ENCODE data around the gene RNF4.
A peak's percentile ranks its signal among the peaks of the same experiment; 100 is the strongest.

The RNF4 gene

GRCh38 chr4:2516635-2517034 is 47.7 kb downstream of the RNF4 start:
- no peak for DNase-seq (ENCODE audit: extremely low spot score)
- ChIA-PET CTCF (interaction anchor here (0.8 kb wide), 1 partner anchor 166 kb away, joined by 4 read pairs; no protein-coding TSS in a partner anchor), POLR2A (no interaction called here)
- TF ChIP-seq ARNT (IDR thresholded peaks at IDR 0.05), result no peak
- TF ChIP-seq PKNOX1 (IDR thresholded peaks at IDR 0.05), result no peak
- TF ChIP-seq CTBP1 (IDR thresholded peaks at IDR 0.05; ENCODE audit: borderline replicate concordance), result no peak
- no peak for TF ChIP-seq TARDBP (IDR thresholded peaks at IDR 0.05)
- TF ChIP-seq HDGF (IDR thresholded peaks at IDR 0.05; ENCODE audit: borderline replicate concordance), result no peak
- no peak for TF ChIP-seq FOXM1 (IDR thresholded peaks at IDR 0.05; ENCODE audit: borderline replicate concordance)
- TF ChIP-seq FOXA1 (IDR thresholded peaks at IDR 0.05), result no peak
- no peak for TF ChIP-seq LEF1 (IDR thresholded peaks at IDR 0.05; ENCODE audit: borderline replicate concordance)

- CTCF ChIA-PET, result no interaction called here
- TF ChIP-seq CTBP1 (IDR thresholded peaks at IDR 0.05; ENCODE audit: borderline replicate concordance), result no peak
- TF ChIP-seq FOXK2 (IDR thresholded peaks at IDR 0.05), result no peak
- no peak for TF ChIP-seq FOXA1 (IDR thresholded peaks at IDR 0.05)
- TF ChIP-seq ARNT (IDR thresholded peaks at IDR 0.05), result no peak
- no peak for TF ChIP-seq L3MBTL2 (conservative IDR thresholded peaks at IDR 0.05)
- no peak for TF ChIP-seq NFRKB (IDR thresholded peaks at IDR 0.05)
- no peak for TF ChIP-seq BHLHE40 (IDR thresholded peaks at IDR 0.05; ENCODE audit: borderline replicate concordance)
- TF ChIP-seq SUZ12 (IDR thresholded peaks at IDR 0.05), result no peak
- no peak for TF ChIP-seq ZNF384 (IDR thresholded peaks at IDR 0.05)
- no peak for TF ChIP-seq SP1 (IDR thresholded peaks at IDR 0.05)
- no peak for TF ChIP-seq HDGF (IDR thresholded peaks at IDR 0.05; ENCODE audit: borderline replicate concordance)
- no peak for TF ChIP-seq ELF4 (IDR thresholded peaks at IDR 0.05)
- TF ChIP-seq PKNOX1 (IDR thresholded peaks at IDR 0.05), result no peak
- TF ChIP-seq FOXM1 (IDR thresholded peaks at IDR 0.05; ENCODE audit: borderline replicate concordance), result no peak
- TF ChIP-seq TARDBP (IDR thresholded peaks at IDR 0.05), result no peak
- TF ChIP-seq LEF1 (IDR thresholded peaks at IDR 0.05; ENCODE audit: borderline replicate concordance), result no peak
- POLR2A ChIA-PET, result no interaction called here
- DNase-seq (ENCODE audit: extremely low spot score), result no peak
These were observed 57.7 kb downstream of the RNF4 start for GRCh38 chr4:2526559-2526958.

- TF ChIP-seq FOXM1 (IDR thresholded peaks at IDR 0.05; ENCODE audit: borderline replicate concordance) (no peak), CTBP1 (IDR thresholded peaks at IDR 0.05; ENCODE audit: borderline replicate concordance) (no peak), LEF1 (IDR thresholded peaks at IDR 0.05; ENCODE audit: borderline replicate concordance) (no peak), HDGF (IDR thresholded peaks at IDR 0.05; ENCODE audit: borderline replicate concordance) (no peak), BHLHE40 (IDR thresholded peaks at IDR 0.05; ENCODE audit: borderline replicate concordance) (no peak), ZNF384 (IDR thresholded peaks at IDR 0.05) (no peak), ARNT (IDR thresholded peaks at IDR 0.05) (no peak), ELF4 (IDR thresholded peaks at IDR 0.05) (no peak), FOXK2 (IDR thresholded peaks at IDR 0.05) (no peak), PKNOX1 (IDR thresholded peaks at IDR 0.05) (no peak), FOXA1 (IDR thresholded peaks at IDR 0.05) (no peak), L3MBTL2 (conservative IDR thresholded peaks at IDR 0.05) (no peak), SP1 (IDR thresholded peaks at IDR 0.05) (no peak), NFRKB (IDR thresholded peaks at IDR 0.05) (no peak)
- ChIA-PET POLR2A (interaction anchor here (0.7 to 3.5 kb wide), 4 partner anchors 9 to 91 kb away, joined by 3 to 21 read pairs (median 4); partner anchors contain the start of gene RNF4), CTCF (no interaction called here)
- no peak for DNase-seq (ENCODE audit: extremely low spot score)
These were observed 66.0 kb downstream of the RNF4 start for GRCh38 chr4:2534904-2535375.

- POLR2A ChIA-PET, result interaction anchor here (0.7 to 3.5 kb wide), 8 partner anchors 9 to 99 kb away, joined by 3 to 21 read pairs (median 4); partner anchors contain the start of gene RNF4
- DNase-seq (ENCODE audit: extremely low spot score), result peak; percentile 23
- no peak for TF ChIP-seq SUZ12 (IDR thresholded peaks at IDR 0.05)
- TF ChIP-seq FOXK2 (IDR thresholded peaks at IDR 0.05), result no peak
- no peak for TF ChIP-seq LEF1 (IDR thresholded peaks at IDR 0.05; ENCODE audit: borderline replicate concordance)
- TF ChIP-seq SP1 (IDR thresholded peaks at IDR 0.05), result no peak
- TF ChIP-seq PKNOX1 (IDR thresholded peaks at IDR 0.05), result no peak
- TF ChIP-seq FOXM1 (IDR thresholded peaks at IDR 0.05; ENCODE audit: borderline replicate concordance), result no peak
- no peak for TF ChIP-seq L3MBTL2 (conservative IDR thresholded peaks at IDR 0.05)
- no peak for TF ChIP-seq NFRKB (IDR thresholded peaks at IDR 0.05)
- no peak for TF ChIP-seq FOXA1 (IDR thresholded peaks at IDR 0.05)
- TF ChIP-seq ZNF384 (IDR thresholded peaks at IDR 0.05), result no peak
- TF ChIP-seq CTBP1 (IDR thresholded peaks at IDR 0.05; ENCODE audit: borderline replicate concordance), result no peak
- no peak for TF ChIP-seq TARDBP (IDR thresholded peaks at IDR 0.05)
- no peak for TF ChIP-seq BHLHE40 (IDR thresholded peaks at IDR 0.05; ENCODE audit: borderline replicate concordance)
- TF ChIP-seq ELF4 (IDR thresholded peaks at IDR 0.05), result no peak
- no peak for TF ChIP-seq HDGF (IDR thresholded peaks at IDR 0.05; ENCODE audit: borderline replicate concordance)
- TF ChIP-seq ARNT (IDR thresholded peaks at IDR 0.05), result no peak
- CTCF ChIA-PET, result no interaction called here
These were observed 66.7 kb downstream of the RNF4 start for GRCh38 chr4:2535376-2536192.
